HG03139 (cell line): ENCODE data around the gene CYBA.
A peak's percentile ranks its signal among the peaks of the same experiment; 100 is the strongest.

Experiments used
- ATAC-seq: cut with Tn5 transposase; IDR thresholded peaks from one replicate; pipeline ENCODE4 v1.9.1; 2021; ENCODE audit not compliant: unreplicated experiment

CYBA gene

DNA sequence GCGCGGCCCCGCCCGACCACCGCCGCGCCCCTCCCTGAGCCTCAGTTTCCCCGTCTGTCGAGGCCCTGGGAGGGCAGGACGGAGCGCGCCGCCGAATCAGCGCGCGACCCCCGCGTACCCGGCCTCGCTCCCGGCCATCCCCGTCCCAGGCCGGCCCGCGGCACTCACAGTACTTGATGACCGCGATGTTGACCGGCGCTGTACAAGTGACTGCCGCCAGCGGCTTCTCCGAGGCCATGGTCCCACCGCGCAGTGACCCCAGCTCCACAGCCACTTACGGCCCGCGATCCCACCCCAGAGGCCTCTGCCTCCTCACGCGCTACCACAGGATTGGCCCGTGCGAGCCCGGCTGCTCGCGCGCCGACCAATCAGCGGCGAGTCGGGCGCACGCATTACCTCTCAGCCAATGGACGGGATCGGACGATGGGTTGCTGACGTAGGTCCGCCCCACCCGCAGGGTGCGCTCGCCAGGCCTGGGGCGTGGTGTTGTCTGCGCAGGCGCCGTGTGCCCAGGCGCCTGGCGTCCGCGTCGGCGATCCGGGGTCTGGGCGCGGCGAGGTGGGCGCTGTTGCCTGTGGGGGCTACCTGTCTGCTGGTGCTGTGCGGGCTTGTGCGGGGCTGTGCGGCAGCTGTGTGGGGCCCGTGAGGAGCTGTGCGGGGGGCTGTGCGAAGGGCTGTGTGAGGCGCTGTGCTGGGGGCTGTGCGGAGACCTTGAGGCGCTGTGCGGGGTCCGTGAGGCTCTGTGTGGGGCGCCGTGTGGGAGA is 12.2 kb upstream of the CYBA start, which contains the start of gene MVD:
TSS of gene MVD (minus strand) at position 249 of the 764 bp plus-strand sequence. CDS start at position 238, 11 bp downstream.
- peak; percentile 92 for ATAC-seq

DNA sequence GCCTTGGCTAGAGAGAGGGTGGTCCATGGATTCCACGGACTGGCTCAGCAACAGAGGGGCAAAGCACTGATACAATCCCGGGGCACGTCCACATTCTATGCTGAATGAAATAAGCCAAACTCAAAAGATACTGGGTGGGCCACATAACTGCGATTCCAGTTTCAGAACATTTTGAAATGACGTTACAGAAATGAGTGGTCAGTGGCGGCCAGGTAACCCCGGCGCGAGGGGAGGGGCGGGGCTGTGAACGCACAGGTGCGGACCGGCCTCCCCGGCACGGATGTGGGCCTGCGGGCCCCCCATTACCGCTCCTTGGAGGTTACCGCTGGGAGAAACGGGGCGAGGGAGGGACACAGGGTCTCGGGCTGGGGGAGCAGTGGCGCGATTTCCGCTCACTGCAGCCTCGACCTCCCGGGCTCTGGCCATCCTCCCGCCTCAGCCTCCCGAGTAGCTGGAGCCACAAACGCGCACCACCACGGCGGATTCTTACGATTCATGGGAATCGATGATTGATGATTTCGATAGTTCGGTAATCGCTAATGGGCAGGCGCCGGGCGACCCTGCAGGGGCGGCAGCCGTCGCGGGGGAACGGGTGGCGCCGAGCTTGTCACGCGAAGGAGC is 11.5 kb upstream of the CYBA start:
- no peak for ATAC-seq

DNA sequence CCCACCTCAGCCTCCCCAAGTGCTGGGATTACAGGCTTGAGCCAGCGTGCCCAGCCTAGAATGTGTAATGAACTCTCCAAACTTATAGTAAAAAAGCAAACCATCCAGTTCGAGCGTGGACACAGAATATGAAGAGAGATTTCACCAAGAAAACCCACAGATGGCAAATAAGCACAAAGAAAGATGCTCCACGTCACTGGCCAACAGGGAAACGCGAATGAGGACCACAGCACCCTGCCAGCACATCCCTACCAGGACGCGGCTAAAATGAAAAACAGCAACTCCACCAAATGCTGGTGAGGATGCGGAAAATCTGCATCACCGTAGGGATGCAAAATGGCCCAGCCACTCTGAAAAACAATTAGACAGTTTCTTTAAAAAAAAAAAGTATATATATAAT is 10.6 kb upstream of the CYBA start:
- ATAC-seq = no peak

DNA sequence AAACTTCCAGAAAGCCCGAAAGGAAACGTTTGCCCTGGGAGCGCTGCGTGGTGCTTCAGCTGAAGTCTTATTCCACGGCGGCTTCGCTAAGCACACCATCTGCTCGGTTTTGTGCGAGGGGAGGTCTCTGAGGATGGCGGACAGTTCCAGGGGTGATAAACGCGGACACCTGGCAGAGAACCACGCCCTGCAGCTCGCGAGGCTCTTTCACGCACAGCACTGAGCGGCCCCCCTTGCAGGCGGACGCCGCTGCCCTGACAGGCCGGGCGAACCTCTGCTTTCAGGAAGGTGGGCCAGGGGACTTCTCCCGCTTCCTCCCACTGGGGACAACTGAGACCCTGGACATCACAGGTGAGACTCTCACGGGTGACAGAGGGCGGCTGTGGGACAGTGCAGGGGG is 8.3 kb upstream of the CYBA start:
- ATAC-seq = no peak

DNA sequence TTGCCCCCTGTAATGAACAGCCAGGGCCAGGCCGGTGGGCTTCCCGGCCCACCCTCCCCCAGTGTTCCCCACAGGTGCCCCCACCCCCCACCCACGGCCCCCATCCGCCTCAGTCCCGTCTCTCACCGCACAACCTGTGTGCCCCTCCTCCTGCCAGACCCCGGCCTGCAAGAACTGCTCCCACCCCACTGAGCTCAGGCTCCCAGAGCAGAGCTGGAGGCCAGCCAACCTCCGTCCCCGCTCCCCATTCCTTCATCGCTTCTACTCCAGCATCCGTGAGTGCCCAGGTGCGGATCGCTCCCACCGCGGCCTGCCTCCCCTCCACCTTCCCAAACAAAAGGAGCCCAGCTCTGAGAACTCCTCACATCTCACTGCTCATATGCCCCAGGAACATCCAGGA is 7.9 kb upstream of the CYBA start:
- no peak for ATAC-seq

DNA sequence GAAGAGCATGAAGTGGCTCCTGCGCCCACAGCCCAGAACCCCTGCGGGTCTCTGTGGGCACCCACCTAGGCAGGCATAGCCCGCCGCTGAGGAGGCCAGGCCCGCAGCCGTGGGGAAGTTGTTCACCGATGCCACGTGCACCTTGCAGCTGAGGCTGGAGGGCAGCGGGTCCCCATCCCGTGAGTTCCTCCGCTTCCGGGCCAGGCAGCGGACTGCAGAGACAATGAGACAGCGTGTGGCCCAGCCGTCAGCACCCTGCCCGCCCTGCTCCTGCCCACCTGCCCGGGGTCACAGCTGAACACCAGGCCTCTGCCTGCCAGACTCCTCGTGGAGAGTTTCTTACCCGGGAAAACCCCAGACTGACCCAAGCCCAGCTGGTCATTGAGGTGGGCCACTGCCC is 6.5 kb upstream of the CYBA start:
- ATAC-seq = no peak

DNA sequence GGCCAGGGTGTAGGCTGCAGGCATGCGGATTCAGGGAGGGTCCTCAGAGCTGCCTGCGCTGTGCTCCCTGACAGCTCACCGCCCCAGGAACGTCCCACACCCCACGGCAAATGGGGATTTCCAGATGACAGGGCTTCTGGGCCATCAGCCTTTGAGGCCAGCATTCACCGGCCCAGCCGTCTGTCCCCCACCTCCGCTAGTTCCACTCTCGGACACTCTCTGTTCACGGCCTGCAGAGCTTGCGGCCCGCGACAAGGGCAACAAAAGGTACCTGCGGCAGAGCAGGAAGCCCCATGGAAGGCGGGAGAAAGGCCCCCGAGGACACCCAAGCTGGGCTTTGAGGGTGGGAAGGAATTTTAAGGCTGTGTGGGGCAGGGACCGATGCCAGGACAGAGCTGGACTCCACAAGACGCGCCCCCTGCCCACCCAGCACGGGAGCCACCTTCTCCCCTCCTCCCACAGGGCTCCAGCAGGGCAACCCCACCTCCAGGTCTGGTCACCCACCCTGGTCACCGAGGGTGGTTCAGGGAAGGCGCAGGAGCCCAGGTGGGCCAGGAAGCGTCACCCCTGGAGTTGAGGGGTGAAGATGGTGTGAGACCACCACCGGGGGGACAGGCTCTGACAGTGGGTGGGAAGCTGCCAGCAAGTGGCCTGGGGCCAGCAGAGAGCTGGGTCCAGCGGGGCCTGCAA is 5.6 kb upstream of the CYBA start:
- no peak for ATAC-seq

DNA sequence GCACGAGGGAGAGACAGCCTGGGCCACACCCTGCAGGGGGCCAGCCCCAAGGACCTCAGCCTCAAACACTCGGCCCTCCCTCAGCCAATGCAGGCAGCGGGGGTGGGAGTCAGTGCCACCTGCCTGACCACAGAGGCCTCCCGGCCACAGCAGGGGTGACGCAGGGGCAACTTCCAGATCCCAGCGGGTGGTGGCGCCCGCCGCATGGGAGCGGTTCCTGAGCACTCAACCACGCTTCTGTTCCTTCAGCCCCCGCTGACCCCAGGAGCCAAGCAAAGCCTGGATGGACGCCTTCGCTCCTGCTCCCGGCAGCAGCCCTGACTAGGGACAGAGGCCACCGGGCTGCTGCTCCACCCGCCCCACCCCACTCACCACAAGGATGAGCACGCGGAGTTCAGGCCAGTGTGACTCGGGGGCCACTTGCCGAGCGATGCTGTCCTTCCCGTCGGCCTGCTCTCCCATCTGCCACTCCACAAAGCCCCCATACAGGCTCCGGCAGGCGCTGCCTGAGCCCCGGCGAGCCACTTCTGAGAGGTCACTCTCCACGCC is 5.0 kb upstream of the CYBA start:
- no peak for ATAC-seq

DNA sequence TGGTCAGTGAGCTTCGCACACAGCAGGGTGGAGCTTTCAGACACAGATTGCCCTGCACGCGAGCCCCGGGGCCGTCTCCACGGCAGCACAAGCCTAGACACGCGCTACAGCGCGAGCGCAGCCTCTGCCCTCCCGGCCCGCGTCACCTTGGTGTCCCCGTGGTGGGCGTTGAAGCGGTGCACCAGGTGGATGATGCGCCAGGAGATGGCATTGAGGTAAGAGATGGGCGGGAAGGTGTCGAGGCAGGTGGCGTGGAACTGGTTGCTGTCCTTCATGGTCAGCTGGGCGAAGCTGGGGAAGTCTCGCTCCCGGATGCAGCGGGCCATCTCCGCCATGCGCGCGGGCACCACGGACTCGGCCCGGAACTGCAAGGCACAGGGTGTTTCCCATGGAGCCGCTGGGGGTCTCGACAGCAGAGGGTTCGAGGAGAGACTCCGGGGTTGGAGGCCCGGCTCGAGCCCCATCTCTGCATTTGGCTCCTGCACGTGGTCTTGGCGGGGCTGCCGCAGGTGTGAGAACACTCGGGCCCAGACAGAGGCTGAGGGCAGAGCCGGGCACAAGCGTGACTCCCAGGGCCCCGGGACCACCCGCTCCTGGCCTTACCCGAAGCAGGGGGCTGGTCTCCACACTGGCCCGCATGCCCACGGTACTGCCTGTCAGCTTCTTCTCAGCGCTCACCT is 4.3 kb upstream of the CYBA start:
- ATAC-seq = no peak

DNA sequence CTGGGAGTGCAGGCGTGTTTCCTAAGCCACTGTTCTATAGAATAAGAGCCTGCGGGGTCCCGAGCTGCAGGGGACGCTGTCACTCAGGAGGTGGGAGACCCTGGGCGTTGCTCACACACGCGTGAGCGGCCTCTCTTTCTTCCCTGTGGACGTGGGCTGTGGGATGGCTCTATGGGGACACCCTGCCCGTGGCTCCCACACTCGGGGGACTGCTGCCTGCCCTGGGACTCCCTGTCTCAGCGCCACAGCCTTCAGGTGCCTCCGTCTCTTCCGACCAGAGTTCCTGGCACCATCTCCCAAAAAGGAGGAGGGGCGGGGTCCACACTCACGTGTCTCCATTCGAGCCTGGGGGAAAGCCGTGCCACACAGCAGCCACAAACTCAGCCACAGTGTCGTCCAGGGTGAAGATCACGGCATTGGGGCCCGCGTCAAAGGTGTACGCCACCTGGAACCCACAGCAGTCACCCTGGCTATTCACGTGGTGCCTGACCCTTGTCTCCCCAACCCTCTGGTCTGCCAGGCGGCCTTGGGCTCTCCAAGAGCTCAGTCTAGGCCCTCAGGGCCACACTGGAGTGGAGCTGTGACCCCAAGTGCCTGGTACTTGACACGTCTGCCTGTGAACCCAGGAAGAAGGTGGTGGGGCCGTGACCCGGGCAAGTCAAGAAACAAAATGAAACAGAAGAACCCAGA is 3.7 kb upstream of the CYBA start:
- ATAC-seq = no peak

DNA sequence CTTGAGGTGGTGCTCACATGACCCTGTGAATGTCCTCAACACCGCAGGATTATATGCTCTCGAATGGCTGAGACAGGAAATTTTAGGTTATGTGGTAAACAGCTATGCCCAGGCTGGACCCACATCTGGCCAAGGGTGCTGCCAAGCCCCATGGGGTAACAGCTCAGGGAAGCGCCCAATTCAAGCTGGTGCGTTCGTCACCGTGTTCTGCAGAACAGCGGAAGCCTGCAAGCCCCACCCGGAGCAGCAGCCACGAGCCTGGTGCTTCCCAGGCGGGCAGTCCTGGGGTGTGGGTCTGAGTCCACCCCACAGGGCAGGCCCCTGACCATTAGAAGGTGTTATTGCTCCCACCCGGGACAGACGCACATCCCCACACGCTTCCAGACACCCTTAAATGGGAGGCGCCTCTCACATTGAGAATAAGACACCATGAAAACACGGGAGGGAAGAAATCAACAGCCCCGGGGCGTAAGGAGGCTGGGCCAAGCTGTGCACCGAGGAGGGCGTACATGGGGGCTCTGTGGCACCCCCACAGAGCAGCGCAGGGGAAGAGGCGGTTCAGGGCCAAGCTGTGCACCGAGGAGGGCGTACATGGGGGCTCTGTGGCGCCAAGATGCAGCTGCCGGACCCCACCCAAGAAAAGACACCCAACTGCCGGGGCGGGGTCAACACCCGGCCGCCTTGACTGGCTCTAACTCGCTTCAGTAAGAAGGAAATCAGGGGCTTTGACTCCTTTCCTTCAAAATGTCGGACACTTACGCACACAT is 2.9 kb upstream of the CYBA start:
- ATAC-seq = no peak

DNA sequence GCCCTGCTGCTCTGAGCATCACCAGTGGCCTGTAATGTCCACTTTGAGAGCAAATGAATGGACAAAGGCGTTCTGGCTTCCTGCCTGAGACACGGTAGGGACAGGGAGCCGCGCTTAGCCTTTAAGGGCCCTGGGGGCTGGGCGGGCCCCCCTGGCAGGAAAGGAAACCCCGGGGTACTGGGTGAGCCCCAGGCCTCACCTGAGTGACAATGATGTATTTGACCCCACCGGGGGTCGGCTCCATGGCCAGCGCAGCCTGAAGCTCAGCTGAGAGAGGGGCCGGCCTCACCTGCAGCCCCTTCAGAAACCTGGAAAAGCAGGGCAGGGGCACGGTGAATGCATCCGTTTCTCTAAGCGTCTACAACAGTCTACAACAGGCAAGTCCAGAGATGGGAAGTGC is 2.2 kb upstream of the CYBA start:
- ATAC-seq = no peak

DNA sequence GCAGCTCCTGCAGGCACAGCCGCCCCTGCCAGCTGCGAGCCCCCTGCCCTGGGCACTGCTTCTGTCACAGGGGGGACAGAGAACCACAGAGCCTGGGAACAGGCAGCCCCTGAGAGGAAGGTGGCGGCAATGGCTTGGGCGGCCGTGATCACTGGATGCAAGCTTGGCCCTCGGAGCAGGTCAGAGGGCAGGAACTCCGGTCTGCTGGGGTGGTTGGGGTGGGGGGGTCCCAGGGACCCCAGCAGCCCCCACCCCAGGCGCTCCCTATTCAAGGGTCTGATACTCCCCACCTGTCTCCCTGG is 1.9 kb upstream of the CYBA start:
- ATAC-seq = no peak

DNA sequence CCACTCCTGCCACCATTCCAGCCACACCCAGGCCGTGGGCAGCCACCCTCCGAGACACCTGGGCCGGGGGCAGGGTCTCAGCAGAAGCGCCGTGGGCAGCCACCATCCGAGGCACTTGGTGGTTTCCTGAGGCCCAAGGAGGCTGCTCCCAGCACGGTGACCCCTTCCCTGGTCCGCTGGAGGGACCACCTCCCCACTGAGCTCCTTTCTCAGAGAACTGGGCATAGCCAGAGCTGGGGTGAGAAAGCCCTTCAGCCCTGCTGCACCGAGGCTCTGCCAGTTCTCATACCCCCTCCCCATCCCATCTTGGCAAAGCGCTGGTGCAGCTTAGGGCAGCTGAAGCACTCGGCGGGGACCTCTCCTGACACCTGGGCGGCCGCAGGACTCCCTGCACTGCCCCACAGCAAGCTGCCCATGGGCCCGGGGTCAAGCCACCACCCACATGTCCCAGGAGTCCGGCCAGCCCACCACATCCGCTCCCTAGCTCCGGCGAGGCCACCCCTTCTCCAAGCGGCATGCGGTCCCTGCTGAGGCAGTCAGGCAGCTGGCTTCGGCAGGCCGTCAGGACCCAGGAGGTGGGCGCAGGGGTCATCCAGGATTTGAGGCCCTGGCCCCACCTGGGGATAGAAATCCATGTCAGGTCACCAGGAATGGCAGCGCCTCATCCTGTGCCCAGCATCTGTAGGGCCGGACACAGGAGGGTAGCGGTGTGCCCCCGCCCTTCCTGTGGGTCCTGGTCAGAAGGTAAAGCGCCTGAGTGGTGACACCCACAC is 1.3 kb upstream of the CYBA start:
- ATAC-seq = no peak

DNA sequence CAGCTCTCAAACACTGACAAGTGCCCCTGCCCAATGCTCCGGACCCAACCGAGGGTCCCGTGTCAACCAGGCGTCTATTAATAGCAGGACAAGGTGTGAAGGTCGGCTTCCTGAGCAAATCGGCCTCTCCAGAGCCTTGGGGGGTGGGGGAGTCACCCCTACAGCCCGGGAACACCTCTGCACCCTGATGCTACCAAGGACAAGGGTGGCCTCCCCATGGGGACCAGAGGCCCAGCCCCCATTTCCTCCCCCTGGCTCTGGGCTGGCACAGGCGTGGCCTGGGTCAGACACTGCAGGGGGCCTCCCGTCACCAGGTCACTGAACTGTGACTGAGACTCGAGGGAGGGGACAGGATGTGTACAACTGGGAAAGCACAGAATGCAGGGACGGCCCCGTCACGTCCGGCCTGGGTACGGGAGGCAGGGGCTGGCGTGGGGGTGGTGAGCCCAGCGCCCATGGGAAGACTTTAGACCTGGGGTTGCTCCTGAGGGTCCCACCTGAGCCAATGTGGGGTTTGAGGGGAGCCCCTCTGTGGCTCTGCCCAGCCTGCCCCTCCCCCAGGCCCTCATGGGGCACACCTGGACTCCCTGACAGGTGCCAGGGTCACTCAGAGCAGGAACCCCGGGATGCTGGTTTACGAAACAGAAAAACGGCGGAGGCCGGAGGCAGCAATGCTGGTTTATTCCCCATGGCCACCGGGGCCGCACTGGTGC is 579 bp upstream of the CYBA start:
- peak; percentile 67 for ATAC-seq

DNA sequence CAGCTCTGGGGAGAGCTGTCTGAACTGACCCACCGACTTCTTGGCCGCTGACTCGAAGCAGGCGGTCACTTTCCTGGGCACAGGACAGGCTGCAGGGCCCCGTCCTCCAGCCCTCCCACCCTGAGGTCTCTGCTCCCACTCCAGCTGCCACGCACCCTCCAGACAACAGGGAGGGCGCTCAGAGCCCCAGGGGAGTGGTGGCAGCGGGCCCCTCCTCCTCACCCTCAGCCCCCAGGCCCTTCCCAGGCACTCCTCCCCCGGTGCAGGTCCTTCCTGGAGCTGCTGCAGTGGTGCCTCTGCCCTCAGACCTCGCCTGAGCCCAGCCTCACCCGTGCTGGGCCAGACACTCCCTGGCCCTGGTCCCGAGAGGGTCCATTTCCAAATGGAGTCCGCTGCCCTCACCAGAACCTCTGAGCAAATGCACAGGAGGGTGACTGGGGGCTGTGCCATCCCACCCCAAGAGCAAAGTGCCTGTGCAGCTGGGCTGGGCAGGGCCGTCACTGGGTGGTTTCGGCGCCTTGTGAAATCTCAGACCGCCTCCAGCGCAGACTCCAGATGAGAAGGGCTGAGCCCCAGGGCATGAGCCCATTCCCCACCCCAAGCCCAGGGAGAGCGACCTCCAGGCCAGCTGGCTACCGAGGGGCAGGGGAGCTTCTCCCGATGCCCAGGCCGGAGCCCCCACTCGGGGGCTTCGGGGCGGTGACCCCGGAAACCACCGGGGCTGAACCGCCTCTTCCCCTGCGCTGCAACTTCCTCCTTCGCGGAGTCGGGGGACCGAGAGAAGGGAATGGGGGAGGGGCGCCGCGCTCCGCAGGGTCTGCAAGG is 717 bp downstream of the CYBA start:
- ATAC-seq = peak; percentile 2

DNA sequence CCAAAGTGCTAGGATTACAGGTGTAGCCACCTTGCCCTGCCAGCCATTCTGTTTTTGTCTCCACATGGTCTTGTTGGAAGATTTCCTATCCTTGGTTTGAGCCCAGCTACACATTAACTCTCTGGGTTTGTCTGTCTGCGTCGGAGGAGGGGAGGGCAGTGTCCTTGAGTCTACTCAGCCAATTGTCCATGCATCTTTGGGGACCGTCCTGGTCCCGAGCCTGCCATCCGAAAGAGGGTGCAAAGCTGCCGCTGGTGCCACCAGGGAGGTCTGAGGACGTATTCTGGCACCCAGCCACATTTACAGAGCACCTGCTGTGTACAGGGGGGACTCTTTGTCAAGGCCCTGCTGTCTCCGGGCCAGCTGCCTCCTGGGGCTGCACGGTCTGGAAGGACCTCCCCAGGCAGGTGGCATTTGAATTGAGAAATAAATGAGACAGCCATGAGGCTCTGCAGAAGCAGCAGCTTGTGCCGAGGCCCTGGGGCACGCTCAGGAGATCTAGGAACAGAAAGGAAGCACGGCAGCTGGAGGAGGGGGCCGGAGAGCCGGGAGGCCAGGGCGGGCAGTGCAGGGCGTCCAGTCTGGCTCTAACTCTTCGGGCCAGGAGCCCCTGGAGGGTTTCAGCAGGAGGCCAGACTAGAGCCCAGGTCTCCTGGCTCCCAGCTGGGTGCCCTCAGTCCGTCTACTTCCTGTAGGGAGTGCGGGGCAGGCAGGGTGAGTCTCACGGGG is 1.5 kb downstream of the CYBA start:
- ATAC-seq = no peak
